GM12878 (cell line): ENCODE results near the gene GGPS1.

ENCODE experiments used
- POLR2A ChIP-seq: IDR thresholded peaks from 2 replicates; pipeline ENCODE4 v1.6.1; 2011; ENCODE audit warnings: low read depth, mild to moderate bottlenecking, low read length
- TF ChIP-seq, protein P1 (sequence below): IDR thresholded peaks from 2 replicates; pipeline ENCODE4 v1.6.1; 2012; ENCODE audit warnings: mild to moderate bottlenecking, low read depth, low read length

DNA sequence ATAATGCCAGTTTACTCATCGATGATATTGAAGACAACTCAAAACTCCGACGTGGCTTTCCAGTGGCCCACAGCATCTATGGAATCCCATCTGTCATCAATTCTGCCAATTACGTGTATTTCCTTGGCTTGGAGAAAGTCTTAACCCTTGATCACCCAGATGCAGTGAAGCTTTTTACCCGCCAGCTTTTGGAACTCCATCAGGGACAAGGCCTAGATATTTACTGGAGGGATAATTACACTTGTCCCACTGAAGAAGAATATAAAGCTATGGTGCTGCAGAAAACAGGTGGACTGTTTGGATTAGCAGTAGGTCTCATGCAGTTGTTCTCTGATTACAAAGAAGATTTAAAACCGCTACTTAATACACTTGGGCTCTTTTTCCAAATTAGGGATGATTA, 13.7 kb downstream of the GGPS1 start:
- TF ChIP-seq POLR2A, result no peak
- TF ChIP-seq, protein P1, sequence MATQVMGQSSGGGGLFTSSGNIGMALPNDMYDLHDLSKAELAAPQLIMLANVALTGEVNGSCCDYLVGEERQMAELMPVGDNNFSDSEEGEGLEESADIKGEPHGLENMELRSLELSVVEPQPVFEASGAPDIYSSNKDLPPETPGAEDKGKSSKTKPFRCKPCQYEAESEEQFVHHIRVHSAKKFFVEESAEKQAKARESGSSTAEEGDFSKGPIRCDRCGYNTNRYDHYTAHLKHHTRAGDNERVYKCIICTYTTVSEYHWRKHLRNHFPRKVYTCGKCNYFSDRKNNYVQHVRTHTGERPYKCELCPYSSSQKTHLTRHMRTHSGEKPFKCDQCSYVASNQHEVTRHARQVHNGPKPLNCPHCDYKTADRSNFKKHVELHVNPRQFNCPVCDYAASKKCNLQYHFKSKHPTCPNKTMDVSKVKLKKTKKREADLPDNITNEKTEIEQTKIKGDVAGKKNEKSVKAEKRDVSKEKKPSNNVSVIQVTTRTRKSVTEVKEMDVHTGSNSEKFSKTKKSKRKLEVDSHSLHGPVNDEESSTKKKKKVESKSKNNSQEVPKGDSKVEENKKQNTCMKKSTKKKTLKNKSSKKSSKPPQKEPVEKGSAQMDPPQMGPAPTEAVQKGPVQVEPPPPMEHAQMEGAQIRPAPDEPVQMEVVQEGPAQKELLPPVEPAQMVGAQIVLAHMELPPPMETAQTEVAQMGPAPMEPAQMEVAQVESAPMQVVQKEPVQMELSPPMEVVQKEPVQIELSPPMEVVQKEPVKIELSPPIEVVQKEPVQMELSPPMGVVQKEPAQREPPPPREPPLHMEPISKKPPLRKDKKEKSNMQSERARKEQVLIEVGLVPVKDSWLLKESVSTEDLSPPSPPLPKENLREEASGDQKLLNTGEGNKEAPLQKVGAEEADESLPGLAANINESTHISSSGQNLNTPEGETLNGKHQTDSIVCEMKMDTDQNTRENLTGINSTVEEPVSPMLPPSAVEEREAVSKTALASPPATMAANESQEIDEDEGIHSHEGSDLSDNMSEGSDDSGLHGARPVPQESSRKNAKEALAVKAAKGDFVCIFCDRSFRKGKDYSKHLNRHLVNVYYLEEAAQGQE, result no peak
